Measurements from ENCODE around the gene DIS3L2. TPM values are rescaled to one million over a fixed set of nuclear protein-coding genes. Genes with fewer than 3 reads are reported as not detected.

DIS3L2 gene
- total and polyA plus RNA-seq, 12 donors: 20.0 to 54.7 (median 30.5) TPM

DNA sequence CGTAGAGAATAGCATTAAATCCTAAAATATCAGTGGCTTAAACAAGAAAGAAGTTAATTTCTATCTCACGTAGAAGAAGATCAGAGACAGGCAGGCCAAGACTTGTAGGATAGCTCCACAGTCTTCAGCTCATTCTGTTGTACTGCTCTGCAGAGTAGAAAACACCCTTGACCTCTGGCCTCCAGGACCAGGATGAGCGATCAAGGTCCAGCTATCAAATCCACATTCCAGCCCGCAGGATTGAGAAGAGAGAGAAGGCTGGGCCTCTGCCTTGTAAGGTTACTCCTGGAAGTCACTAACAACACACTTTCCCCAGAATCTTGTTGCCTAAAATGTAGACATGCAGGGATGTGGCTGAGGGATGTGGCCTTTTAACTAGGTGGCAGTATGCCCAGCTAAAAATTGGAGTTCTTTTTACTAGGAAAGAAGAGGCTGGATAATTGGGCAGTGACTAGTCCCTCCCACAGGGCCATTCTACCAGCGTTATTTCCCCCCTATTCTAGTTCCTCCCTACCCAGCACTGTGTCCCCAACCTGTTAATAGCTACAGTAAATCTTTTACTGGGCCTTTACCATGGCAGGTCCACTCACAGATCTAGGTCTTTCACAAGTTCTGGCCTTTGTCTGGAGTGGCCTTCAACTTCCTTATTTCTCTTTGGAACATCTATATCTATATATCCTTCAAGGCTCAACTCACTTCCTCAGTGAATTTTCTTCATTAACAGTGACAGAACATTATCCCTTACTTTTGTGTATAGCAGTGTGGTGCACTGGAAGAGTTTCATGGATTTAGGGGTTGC, 165.0 kb downstream of the DIS3L2 start:
- H3K9me3 ChIP-seq (replicated peaks in 1 of 3): no peaks in the 10 kb centered on the region
- intact Hi-C loops (cut with DNase I): no loop called here
- H3K4me1 ChIP-seq (replicated peaks in 1 of 2): peaks cover 0 to 14% of the 10 kb centered on the region in 2 donors
- peak in 2 of 7 donors; percentile 5 to 14 for DNase-seq
- TF ChIP-seq, protein P1, sequence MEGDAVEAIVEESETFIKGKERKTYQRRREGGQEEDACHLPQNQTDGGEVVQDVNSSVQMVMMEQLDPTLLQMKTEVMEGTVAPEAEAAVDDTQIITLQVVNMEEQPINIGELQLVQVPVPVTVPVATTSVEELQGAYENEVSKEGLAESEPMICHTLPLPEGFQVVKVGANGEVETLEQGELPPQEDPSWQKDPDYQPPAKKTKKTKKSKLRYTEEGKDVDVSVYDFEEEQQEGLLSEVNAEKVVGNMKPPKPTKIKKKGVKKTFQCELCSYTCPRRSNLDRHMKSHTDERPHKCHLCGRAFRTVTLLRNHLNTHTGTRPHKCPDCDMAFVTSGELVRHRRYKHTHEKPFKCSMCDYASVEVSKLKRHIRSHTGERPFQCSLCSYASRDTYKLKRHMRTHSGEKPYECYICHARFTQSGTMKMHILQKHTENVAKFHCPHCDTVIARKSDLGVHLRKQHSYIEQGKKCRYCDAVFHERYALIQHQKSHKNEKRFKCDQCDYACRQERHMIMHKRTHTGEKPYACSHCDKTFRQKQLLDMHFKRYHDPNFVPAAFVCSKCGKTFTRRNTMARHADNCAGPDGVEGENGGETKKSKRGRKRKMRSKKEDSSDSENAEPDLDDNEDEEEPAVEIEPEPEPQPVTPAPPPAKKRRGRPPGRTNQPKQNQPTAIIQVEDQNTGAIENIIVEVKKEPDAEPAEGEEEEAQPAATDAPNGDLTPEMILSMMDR (IDR thresholded peaks at IDR 0.05): no peak
- TF ChIP-seq POLR2A (IDR thresholded peaks at IDR 0.05): no peak
- no peaks in the 10 kb centered on the region for H3K27me3 ChIP-seq
- 66 to 74% (median 71%) methylated on average over 5 of the region's 5 CpGs for WGBS, 4 donors
- no peaks in the 10 kb centered on the region for H3K36me3 ChIP-seq (replicated peaks in 1 of 2)
- H3K27ac ChIP-seq: no peak overlapping the region
- no peak overlapping the region for H3K4me3 ChIP-seq

DNA sequence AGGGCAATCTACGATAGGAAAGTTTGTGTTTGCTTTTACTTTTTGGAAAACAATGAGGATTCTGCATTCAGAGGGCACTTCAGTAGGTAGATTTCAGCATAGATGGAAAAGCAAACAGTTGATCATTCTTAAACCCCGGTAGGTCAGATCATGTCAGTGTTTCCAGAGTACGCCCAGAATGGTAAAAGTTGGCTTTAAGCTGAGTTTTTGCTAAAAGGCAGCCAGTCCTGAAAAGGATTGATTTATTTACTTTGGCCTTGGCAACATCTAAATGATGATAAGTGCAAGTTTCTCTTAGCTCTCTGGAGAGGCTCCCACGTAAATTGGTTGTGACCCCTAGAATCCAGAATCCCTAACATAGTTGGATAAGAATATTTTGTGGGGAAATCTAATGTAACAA, 168.0 kb downstream of the DIS3L2 start:
- peak in 1 of 7 donors; percentile 3 for DNase-seq
- WGBS, 4 donors: 16 to 36% (median 29%) methylated on average over 4 of the region's 4 CpGs
- intact Hi-C loops (cut with DNase I): no loop called here
- H3K4me3 ChIP-seq: no peak overlapping the region
- no peaks in the 10 kb centered on the region for H3K27me3 ChIP-seq
- no peak for TF ChIP-seq POLR2A (IDR thresholded peaks at IDR 0.05)
- TF ChIP-seq, protein P1 (IDR thresholded peaks at IDR 0.05): no peak
- H3K4me1 ChIP-seq (replicated peaks in 1 of 2): peaks cover 0 to 14% of the 10 kb centered on the region in 2 donors
- H3K27ac ChIP-seq: no peak overlapping the region
- H3K36me3 ChIP-seq (replicated peaks in 1 of 2): no peaks in the 10 kb centered on the region
- no peaks in the 10 kb centered on the region for H3K9me3 ChIP-seq (replicated peaks in 1 of 3)

DNA sequence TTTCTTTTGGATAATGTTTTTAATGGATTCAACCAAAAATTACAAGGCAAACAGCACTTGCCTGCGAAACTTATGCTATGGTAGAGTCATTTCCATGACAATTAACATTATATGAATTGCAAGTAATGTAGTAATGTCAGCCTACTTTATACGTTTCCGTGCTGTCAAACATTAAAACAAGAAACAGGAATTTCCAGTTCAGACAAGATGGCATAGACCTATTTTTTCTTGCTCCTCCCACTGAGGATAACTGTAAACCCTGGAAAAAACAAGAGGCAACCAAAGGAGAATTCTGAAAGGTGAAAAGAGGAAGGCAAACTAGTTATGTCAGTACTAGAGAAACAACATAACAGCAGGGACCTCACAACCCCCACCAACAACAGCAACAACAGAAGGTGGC, 170.7 kb downstream of the DIS3L2 start:
- WGBS, 4 donors: 81 to 98% (median 95%) methylated on average over 3 of the region's 3 CpGs
- no peak overlapping the region for H3K27ac ChIP-seq
- no peak for DNase-seq
- no peaks in the 10 kb centered on the region for H3K9me3 ChIP-seq (replicated peaks in 1 of 3)
- H3K4me3 ChIP-seq: no peak overlapping the region
- TF ChIP-seq, protein P1 (IDR thresholded peaks at IDR 0.05): no peak
- TF ChIP-seq POLR2A (IDR thresholded peaks at IDR 0.05): no peak
- no peaks in the 10 kb centered on the region for H3K27me3 ChIP-seq
- intact Hi-C loops (cut with DNase I): no loop called here
- no peaks in the 10 kb centered on the region for H3K36me3 ChIP-seq (replicated peaks in 1 of 2)
- peaks cover 0 to 10% of the 10 kb centered on the region in 2 donors for H3K4me1 ChIP-seq (replicated peaks in 1 of 2)

DNA sequence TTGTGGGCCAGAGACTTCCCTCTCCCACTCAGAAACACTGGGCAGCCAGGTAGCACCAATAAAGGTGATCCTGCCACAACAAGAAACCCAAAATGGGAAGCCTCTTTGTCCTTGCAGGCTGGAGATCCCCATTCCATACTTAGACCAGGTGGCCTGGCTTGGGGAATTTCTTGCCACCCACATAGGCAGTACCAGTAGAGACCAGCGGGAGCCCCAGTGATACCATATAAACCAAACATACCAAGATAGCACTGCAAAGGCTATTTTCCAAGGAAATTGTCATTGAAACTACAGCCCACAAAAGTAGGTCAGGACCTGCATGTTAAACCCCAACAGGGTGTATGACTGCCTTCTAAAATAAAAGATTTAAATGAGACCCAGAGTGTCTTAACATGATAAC, 171.6 kb downstream of the DIS3L2 start:
- intact Hi-C loops (cut with DNase I): no loop called here
- 97 to 100% (median 100%) methylated on average over 1 of the region's 1 CpG for WGBS, 4 donors
- no peak overlapping the region for H3K27ac ChIP-seq

More for the DNA sequence above, 171.6 kb downstream of the DIS3L2 start:
- no peaks in the 10 kb centered on the region for H3K36me3 ChIP-seq (replicated peaks in 1 of 2)
- no peak for DNase-seq
- peaks cover 0 to 10% of the 10 kb centered on the region in 2 donors for H3K4me1 ChIP-seq (replicated peaks in 1 of 2)
- TF ChIP-seq POLR2A (IDR thresholded peaks at IDR 0.05): no peak
- TF ChIP-seq, protein P1 (IDR thresholded peaks at IDR 0.05): no peak
- H3K27me3 ChIP-seq: no peaks in the 10 kb centered on the region
- H3K9me3 ChIP-seq (replicated peaks in 1 of 3): no peaks in the 10 kb centered on the region
- no peak overlapping the region for H3K4me3 ChIP-seq
